Measurements from ENCODE around the gene MAFF.

MAFF gene

DNA sequence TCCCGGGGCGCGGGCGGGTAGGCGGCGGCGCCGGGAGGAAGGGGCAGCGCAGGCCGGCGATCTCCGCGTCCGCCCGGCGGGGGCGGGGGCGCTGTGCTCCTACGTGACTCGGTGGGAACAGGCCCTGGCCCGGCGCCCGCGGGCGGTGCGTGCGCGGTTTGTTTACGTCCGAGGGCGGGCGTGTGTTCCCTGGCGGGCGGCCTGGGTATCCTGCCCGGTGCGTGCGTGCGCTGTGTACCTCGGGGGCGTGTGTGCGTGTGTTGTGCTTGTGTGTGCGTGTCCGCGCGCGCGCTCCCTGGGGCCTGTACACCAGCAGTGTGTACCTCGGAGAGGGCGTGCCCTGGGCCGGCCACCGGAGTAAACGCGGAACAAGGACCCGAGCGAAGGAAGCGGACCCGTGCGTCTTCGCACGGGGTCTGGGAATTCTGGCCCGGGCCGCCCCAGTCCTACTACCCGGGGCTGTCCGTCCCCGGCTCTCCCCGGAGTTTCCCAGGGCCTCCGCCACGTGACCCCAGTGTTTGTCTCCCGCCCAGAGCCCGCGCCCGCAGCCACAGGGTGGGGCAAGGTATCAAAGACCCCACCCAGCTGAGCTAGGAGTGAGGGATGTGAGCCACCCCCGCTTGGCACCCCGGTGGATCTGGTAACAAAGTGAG, 769 bp downstream of the MAFF start:
- peak; percentile 91 for DNase-seq
- Histone ChIP-seq H2BK15ac (ENCODE audit: low read depth, poor library complexity, severe bottlenecking) (peak overlapping the region; percentile 44), H2BK12ac (ENCODE audit: low read length in 2 of 2) (no peak overlapping the region), H3K14ac (ENCODE audit: low read length in 2 of 2) (no peak overlapping the region), H2BK5ac (ENCODE audit: low read depth, low read length, poor library complexity, severe bottlenecking) (no peak overlapping the region), H3K18ac (ENCODE audit: low read depth in 1 of 2, low read length in 2 of 2) (peak overlapping the region; percentile 89 to 95), H3K4me1 (ENCODE audit: control insufficient read depth, insufficient read depth, low read depth, low read length) (peaks cover 27% of the 10 kb centered on the region), H3K27ac (ENCODE audit: low read length, poor library complexity, severe bottlenecking) (no peak overlapping the region), H4K8ac (ENCODE audit: low read length) (peak overlapping the region; percentile 91), H3K9me3 (ENCODE audit: control insufficient read depth, low read length) (no peaks in the 10 kb centered on the region), H2BK120ac (ENCODE audit: low read depth, low read length) (peak overlapping the region; percentile 56), H2AK5ac (ENCODE audit: low read length, severe bottlenecking) (no peak overlapping the region), H3K4me3 (ENCODE audit: insufficient read depth in 1 of 2, low read depth in 1 of 2, low read length in 2 of 2) (peak overlapping the region; percentile 72 to 83), H3K9ac (ENCODE audit: low read length) (peak overlapping the region; percentile 94), H3K79me1 (replicated peaks; ENCODE audit: low read length, poor library complexity, severe bottlenecking) (peaks cover 15% of the 10 kb centered on the region), H2AFZ (ENCODE audit: low read depth, low read length) (peak overlapping the region; percentile 20), H3K27me3 (ENCODE audit: control insufficient read depth in 1 of 2, insufficient read depth in 1 of 2, low read length in 2 of 2) (no peaks in the 10 kb centered on the region), H4K91ac (ENCODE audit: low read length) (peak overlapping the region; percentile 70), H3K23ac (ENCODE audit: low read length in 2 of 2) (peak overlapping the region in 1 of 2 experiments; percentile 15), H3K4me2 (ENCODE audit: low read length, poor library complexity, severe bottlenecking) (peak overlapping the region; percentile 70), H3K4ac (ENCODE audit: low read depth in 1 of 2, low read length in 2 of 2) (peak overlapping the region; percentile 47 to 92), H3K36me3 (ENCODE audit: control insufficient read depth in 1 of 2, insufficient read depth in 2 of 2, low read depth in 1 of 2, low read length in 2 of 2) (peaks cover 0 to under 1% of the 10 kb centered on the region in 2 experiments)
- WGBS = under 1% methylated on average over 60 of the region's 74 CpGs

DNA sequence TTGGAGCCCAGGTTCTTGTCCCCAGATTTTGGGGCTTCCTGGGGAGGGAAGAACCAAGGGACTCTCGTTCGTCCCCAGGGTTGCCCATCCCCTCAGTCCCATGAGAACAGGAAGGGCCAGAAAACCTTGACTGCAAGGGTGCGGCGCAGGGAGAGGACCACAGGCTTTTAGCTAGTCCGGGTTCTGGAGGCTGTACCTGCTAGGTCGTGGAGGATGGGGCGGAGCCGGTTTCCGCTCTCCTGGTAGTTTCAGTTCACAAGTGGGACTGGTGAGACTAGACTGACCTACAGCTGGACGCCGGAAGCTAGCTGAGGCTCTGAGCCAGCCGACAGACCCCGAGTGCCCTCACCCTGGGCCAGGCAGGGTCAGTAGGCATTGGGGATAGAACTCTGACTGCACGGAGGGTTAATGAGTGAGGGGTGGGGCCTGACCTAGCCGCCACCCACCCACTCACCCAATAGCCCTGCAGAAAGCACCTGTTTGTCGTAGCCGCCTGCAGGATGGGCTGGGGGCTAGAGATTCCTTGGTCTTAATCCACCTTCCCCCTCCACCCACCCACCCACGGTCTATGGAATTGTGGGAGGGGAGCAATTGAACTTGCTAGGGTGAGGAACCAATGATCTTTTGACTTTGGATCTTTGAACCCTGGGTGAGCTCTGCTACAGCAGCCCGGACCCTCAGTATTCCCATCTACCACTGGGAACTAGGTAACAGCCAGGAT, 1.5 kb downstream of the MAFF start:
- 17% methylated on average over 10 of the region's 19 CpGs for WGBS
- Histone ChIP-seq H3K4me1 (ENCODE audit: control insufficient read depth, insufficient read depth, low read depth, low read length) (peaks cover 27% of the 10 kb centered on the region), H3K14ac (ENCODE audit: low read length in 2 of 2) (no peak overlapping the region), H2BK15ac (ENCODE audit: low read depth, poor library complexity, severe bottlenecking) (peak overlapping the region; percentile 65), H3K9me3 (ENCODE audit: control insufficient read depth, low read length) (no peaks in the 10 kb centered on the region), H3K18ac (ENCODE audit: low read depth in 1 of 2, low read length in 2 of 2) (peak overlapping the region; percentile 70 to 95), H2BK12ac (ENCODE audit: low read length in 2 of 2) (peak overlapping the region in 1 of 2 experiments; percentile 57), H3K27me3 (ENCODE audit: control insufficient read depth in 1 of 2, insufficient read depth in 1 of 2, low read length in 2 of 2) (no peaks in the 10 kb centered on the region), H4K8ac (ENCODE audit: low read length) (peak overlapping the region; percentile 76), H3K23ac (ENCODE audit: low read length in 2 of 2) (peak overlapping the region in 1 of 2 experiments; percentile 69), H3K36me3 (ENCODE audit: control insufficient read depth in 1 of 2, insufficient read depth in 2 of 2, low read depth in 1 of 2, low read length in 2 of 2) (peaks cover 5 to 7% of the 10 kb centered on the region in 2 experiments), H2BK5ac (ENCODE audit: low read depth, low read length, poor library complexity, severe bottlenecking) (no peak overlapping the region), H3K4me3 (ENCODE audit: insufficient read depth in 1 of 2, low read depth in 1 of 2, low read length in 2 of 2) (peak overlapping the region; percentile 72 to 83), H3K27ac (ENCODE audit: low read length, poor library complexity, severe bottlenecking) (no peak overlapping the region), H2AFZ (ENCODE audit: low read depth, low read length) (no peak overlapping the region), H3K4ac (ENCODE audit: low read depth in 1 of 2, low read length in 2 of 2) (peak overlapping the region in 1 of 2 experiments; percentile 29), H3K9ac (ENCODE audit: low read length) (peak overlapping the region; percentile 94), H3K4me2 (ENCODE audit: low read length, poor library complexity, severe bottlenecking) (peak overlapping the region; percentile 70), H3K79me1 (replicated peaks; ENCODE audit: low read length, poor library complexity, severe bottlenecking) (peaks cover 20% of the 10 kb centered on the region), H2AK5ac (ENCODE audit: low read length, severe bottlenecking) (peak overlapping the region; percentile 7), H2BK120ac (ENCODE audit: low read depth, low read length) (peak overlapping the region; percentile 9), H4K91ac (ENCODE audit: low read length) (peak overlapping the region; percentile 87)
- DNase-seq = peak; percentile 56

DNA sequence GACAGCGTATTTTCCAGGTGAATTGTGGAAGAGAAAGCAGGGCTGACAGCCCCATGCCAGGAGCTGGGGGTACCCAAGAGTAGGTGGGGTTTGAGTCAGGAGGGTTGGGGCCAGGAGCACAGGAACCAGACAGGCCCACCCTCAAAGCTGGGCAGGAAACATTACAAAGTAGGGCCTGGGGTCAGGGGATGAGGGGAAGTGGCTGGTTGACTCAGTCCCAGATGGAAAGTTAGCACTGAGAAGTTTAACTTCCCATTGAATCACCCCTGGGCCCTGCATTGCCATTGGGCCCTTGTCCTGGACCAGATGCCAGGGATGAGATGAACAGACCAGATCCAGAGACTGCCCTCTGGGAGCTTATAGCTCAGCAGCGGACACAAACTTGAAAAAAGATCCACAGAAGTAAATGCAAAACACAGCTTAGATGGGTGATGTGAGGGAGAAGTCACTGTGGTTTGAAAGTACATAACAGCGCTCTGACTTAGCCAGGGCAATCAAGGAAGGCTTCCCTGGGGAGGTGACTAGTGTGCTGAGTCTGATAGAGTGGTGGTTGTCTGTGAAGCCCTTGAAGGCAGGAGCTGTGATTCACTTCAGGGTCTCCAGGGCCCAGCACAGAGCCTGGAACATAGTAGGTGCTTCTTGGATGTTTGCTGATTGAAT, 2.2 kb downstream of the MAFF start:
- Histone ChIP-seq H3K79me1 (replicated peaks; ENCODE audit: low read length, poor library complexity, severe bottlenecking) (peaks cover 26% of the 10 kb centered on the region), H3K36me3 (ENCODE audit: control insufficient read depth in 1 of 2, insufficient read depth in 2 of 2, low read depth in 1 of 2, low read length in 2 of 2) (peaks cover 10 to 12% of the 10 kb centered on the region in 2 experiments), H3K27ac (ENCODE audit: low read length, poor library complexity, severe bottlenecking) (no peak overlapping the region), H4K91ac (ENCODE audit: low read length) (no peak overlapping the region), H3K23ac (ENCODE audit: low read length in 2 of 2) (no peak overlapping the region), H2AFZ (ENCODE audit: low read depth, low read length) (no peak overlapping the region), H2BK12ac (ENCODE audit: low read length in 2 of 2) (peak overlapping the region in 1 of 2 experiments; percentile 43), H3K18ac (ENCODE audit: low read depth in 1 of 2, low read length in 2 of 2) (peak overlapping the region in 1 of 2 experiments; percentile 41), H3K9me3 (ENCODE audit: control insufficient read depth, low read length) (no peaks in the 10 kb centered on the region), H3K4me2 (ENCODE audit: low read length, poor library complexity, severe bottlenecking) (no peak overlapping the region), H3K4me1 (ENCODE audit: control insufficient read depth, insufficient read depth, low read depth, low read length) (peaks cover 27% of the 10 kb centered on the region), H3K27me3 (ENCODE audit: control insufficient read depth in 1 of 2, insufficient read depth in 1 of 2, low read length in 2 of 2) (no peaks in the 10 kb centered on the region), H2AK5ac (ENCODE audit: low read length, severe bottlenecking) (peak overlapping the region; percentile 2), H3K14ac (ENCODE audit: low read length in 2 of 2) (no peak overlapping the region), H3K4ac (ENCODE audit: low read depth in 1 of 2, low read length in 2 of 2) (no peak overlapping the region), H2BK15ac (ENCODE audit: low read depth, poor library complexity, severe bottlenecking) (peak overlapping the region; percentile 0), H3K4me3 (ENCODE audit: insufficient read depth in 1 of 2, low read depth in 1 of 2, low read length in 2 of 2) (peak overlapping the region in 1 of 2 experiments; percentile 83), H3K9ac (ENCODE audit: low read length) (peak overlapping the region; percentile 94), H2BK120ac (ENCODE audit: low read depth, low read length) (peak overlapping the region; percentile 27), H4K8ac (ENCODE audit: low read length) (no peak overlapping the region), H2BK5ac (ENCODE audit: low read depth, low read length, poor library complexity, severe bottlenecking) (no peak overlapping the region)
- peak; percentile 76 for DNase-seq
- 92% methylated on average over 3 of the region's 3 CpGs for WGBS

DNA sequence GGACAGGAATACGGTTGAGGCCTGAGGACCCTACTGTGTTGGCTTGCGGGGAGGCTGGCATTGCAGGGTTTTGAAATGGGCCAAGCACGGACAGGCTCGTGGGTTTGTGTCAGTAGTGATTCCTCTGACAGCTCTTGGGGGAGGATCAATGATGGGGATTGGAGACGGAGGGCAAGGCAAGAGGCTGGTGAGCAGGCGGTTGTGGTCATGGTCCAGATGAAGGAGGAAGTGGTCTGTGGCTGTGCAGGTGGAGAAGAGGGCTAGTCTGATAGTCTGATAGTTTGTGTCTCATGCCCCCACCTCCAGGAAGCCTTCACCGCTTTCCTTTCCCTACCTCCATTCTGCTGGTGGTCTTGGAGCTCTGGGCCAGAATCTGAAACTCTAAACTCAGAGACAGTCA, 3.0 kb downstream of the MAFF start:
- Histone ChIP-seq H3K14ac (ENCODE audit: low read length in 2 of 2) (peak overlapping the region in 1 of 2 experiments; percentile 26), H2BK5ac (ENCODE audit: low read depth, low read length, poor library complexity, severe bottlenecking) (no peak overlapping the region), H4K91ac (ENCODE audit: low read length) (no peak overlapping the region), H3K9me3 (ENCODE audit: control insufficient read depth, low read length) (no peaks in the 10 kb centered on the region), H2BK120ac (ENCODE audit: low read depth, low read length) (no peak overlapping the region), H4K8ac (ENCODE audit: low read length) (no peak overlapping the region), H2BK12ac (ENCODE audit: low read length in 2 of 2) (no peak overlapping the region), H3K18ac (ENCODE audit: low read depth in 1 of 2, low read length in 2 of 2) (no peak overlapping the region), H2AK5ac (ENCODE audit: low read length, severe bottlenecking) (peak overlapping the region; percentile 66), H3K79me1 (replicated peaks; ENCODE audit: low read length, poor library complexity, severe bottlenecking) (peaks cover 28% of the 10 kb centered on the region), H3K27ac (ENCODE audit: low read length, poor library complexity, severe bottlenecking) (peak overlapping the region; percentile 55), H3K4me3 (ENCODE audit: insufficient read depth in 1 of 2, low read depth in 1 of 2, low read length in 2 of 2) (peak overlapping the region in 1 of 2 experiments; percentile 83), H3K27me3 (ENCODE audit: control insufficient read depth in 1 of 2, insufficient read depth in 1 of 2, low read length in 2 of 2) (no peaks in the 10 kb centered on the region), H2AFZ (ENCODE audit: low read depth, low read length) (no peak overlapping the region), H3K4me1 (ENCODE audit: control insufficient read depth, insufficient read depth, low read depth, low read length) (peaks cover 28% of the 10 kb centered on the region), H3K23ac (ENCODE audit: low read length in 2 of 2) (no peak overlapping the region), H2BK15ac (ENCODE audit: low read depth, poor library complexity, severe bottlenecking) (no peak overlapping the region), H3K4me2 (ENCODE audit: low read length, poor library complexity, severe bottlenecking) (peak overlapping the region; percentile 20), H3K4ac (ENCODE audit: low read depth in 1 of 2, low read length in 2 of 2) (no peak overlapping the region), H3K9ac (ENCODE audit: low read length) (peak overlapping the region; percentile 94), H3K36me3 (ENCODE audit: control insufficient read depth in 1 of 2, insufficient read depth in 2 of 2, low read depth in 1 of 2, low read length in 2 of 2) (peaks cover 11 to 12% of the 10 kb centered on the region in 2 experiments)
- DNase-seq = no peak
- 92% methylated on average over 7 of the region's 7 CpGs for WGBS

Measured in mesenchymal stem cell (in vitro differentiated cells and primary cell).